Natural killer cell (primary cell): ENCODE data around the gene L3MBTL4. TPM values are rescaled to one million over a fixed set of nuclear protein-coding genes. Genes with fewer than 3 reads are reported as not detected.

Experiments
- ATAC-seq, 3 donors: fragments of 150-1000 bp in 2 of 3; fragments of 200-7000 bp in 1 of 3; cut with Tn5 transposase; 1 replicate in 1 of 3; 2 replicates in 2 of 3; pipeline ENCODE4 v1.10.0; 2021; ENCODE audit warnings: mild to moderate bottlenecking in 2 of 3, moderate library complexity in 2 of 3
- DNase-seq, 2 donors: peaks; one replicate each; pipeline versions ENCODE4 v3.0.0 to v3.0.0-alpha.2; 2013 to 2021; ENCODE audit warnings: mixed read lengths in 1 of 2
- H3K27ac ChIP-seq: one replicate; pipeline ENCODE4 v1.5.1; 2013; ENCODE audit warnings: mild to moderate bottlenecking, low read length
- H3K27me3 ChIP-seq: one replicate; pipeline ENCODE4 v1.6.1; 2013; ENCODE audit warnings: low read length; ENCODE audit not compliant: control insufficient read depth, insufficient read depth
- H3K36me3 ChIP-seq: one replicate; pipeline ENCODE4 v1.6.1; 2013; ENCODE audit warnings: low read length; ENCODE audit not compliant: control insufficient read depth, insufficient read depth
- H3K4me1 ChIP-seq: one replicate; pipeline ENCODE4 v1.6.1; 2013; ENCODE audit warnings: low read length; ENCODE audit not compliant: control insufficient read depth, insufficient read depth
- H3K4me3 ChIP-seq: one replicate; pipeline ENCODE4 v1.5.1; 2013; ENCODE audit warnings: low read length
- H3K9me3 ChIP-seq: one replicate; pipeline ENCODE4 v1.6.1; 2013; ENCODE audit warnings: low read length; ENCODE audit not compliant: control insufficient read depth, insufficient read depth
- H3K27ac Mint-ChIP-seq, 2 donors: one replicate each; pipeline ENCODE4 v1.8.0; 2022; ENCODE audit warnings: mild to moderate bottlenecking in 2 of 2, mixed read lengths in 2 of 2, moderate library complexity in 1 of 2
- H3K27me3 Mint-ChIP-seq, 2 donors: one replicate each; pipeline ENCODE4 v1.8.0; 2022; ENCODE audit warnings: low read depth in 2 of 2, mixed read lengths in 2 of 2
- H3K36me3 Mint-ChIP-seq: one replicate; pipeline ENCODE4 v1.8.0; 2022; ENCODE audit warnings: mixed read lengths
- H3K4me1 Mint-ChIP-seq, 2 donors: one replicate each; pipeline ENCODE4 v1.8.0; 2022; ENCODE audit warnings: mixed read lengths in 2 of 2
- H3K4me3 Mint-ChIP-seq: one replicate; pipeline ENCODE4 v1.8.0; 2022; ENCODE audit warnings: mild to moderate bottlenecking, moderate library complexity, mixed read lengths
- H3K9me3 Mint-ChIP-seq, 2 donors: one replicate each; pipeline ENCODE4 v1.8.0; 2022; ENCODE audit warnings: mixed read lengths in 2 of 2
- WGBS: methylation state at CpG from one replicate; pipeline ENCODE4 v1.1.7; 2013; ENCODE audit warnings: missing lambda C conversion rate; ENCODE audit not compliant: insufficient coverage; 5-methylcytosine and 5-hydroxymethylcytosine counted together
- intact Hi-C: fragments of 100-400 bp; cut with micrococcal nuclease; formaldehyde crosslinking; loops from one replicate; pipeline ENCODE4 v1.14.2; 2022
- total RNA-seq, 4 donors: library from RNA; stranded (reverse); fragments of 120-200 nt in 1 of 4; gene quantifications; one replicate each; pipeline versions ENCODE4 v1.2.3 to v1.2.4, GENCODE V29; 2013 to 2022
- TF ChIP-seq, protein P1 (sequence below): fragments of 200-600 bp; IDR thresholded peaks from one replicate; pipeline ENCODE4 v1.8.0; 2022; ENCODE audit warnings: antibody characterized with exemption

The L3MBTL4 gene
- total RNA-seq, 3 donors from 2014 or later (not counting 1 experiment from before 2014, with no cell fraction given): 27.9 to 34.2 (median 30.0) TPM

DNA sequence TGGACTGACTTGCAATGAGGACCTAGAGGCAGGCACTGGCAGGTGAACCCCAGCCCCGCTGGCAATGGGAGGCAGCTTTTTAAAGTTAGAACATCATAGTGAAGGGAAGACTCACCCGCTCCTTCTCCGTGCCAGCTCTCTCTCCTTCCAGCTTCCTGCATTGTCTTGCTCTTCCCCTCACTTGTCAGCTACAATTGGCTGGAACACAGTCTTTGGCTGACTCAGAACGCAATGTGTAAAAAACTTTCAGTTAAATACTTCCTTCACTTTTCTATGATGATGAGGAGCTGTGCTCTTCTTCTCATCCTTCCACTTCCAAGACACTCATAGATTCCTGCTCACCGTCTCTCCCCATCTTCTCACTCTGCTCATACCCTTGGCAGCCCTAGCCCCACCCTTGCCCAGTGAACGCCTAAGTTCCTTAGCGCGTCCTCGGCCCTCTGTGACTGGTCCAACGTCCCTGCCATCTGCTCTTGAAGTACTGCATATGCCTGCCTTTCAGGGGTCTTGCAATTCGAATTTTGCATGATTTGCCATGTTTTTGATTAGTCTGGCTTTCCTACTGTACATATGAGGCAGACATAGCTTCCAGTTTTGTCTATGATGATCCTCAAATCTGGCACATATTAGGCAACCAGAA, 401.4 kb downstream of the L3MBTL4 start:
- H3K4me1 Mint-ChIP-seq: no peaks in the 10 kb centered on the region
- TF ChIP-seq, protein P1, sequence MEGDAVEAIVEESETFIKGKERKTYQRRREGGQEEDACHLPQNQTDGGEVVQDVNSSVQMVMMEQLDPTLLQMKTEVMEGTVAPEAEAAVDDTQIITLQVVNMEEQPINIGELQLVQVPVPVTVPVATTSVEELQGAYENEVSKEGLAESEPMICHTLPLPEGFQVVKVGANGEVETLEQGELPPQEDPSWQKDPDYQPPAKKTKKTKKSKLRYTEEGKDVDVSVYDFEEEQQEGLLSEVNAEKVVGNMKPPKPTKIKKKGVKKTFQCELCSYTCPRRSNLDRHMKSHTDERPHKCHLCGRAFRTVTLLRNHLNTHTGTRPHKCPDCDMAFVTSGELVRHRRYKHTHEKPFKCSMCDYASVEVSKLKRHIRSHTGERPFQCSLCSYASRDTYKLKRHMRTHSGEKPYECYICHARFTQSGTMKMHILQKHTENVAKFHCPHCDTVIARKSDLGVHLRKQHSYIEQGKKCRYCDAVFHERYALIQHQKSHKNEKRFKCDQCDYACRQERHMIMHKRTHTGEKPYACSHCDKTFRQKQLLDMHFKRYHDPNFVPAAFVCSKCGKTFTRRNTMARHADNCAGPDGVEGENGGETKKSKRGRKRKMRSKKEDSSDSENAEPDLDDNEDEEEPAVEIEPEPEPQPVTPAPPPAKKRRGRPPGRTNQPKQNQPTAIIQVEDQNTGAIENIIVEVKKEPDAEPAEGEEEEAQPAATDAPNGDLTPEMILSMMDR: no peak
- H3K4me3 Mint-ChIP-seq: no peak overlapping the region
- intact Hi-C loops: no loop called here
- DNase-seq (no peak), ATAC-seq (no peak)
- Histone ChIP-seq H3K4me1 (no peaks in the 10 kb centered on the region), H3K9me3 (no peaks in the 10 kb centered on the region), H3K27ac (no peak overlapping the region), H3K36me3 (no peaks in the 10 kb centered on the region), H3K27me3 (no peaks in the 10 kb centered on the region), H3K4me3 (no peak overlapping the region)
- WGBS: 91% methylated on average over 11 of the region's 11 CpGs
- no peaks in the 10 kb centered on the region for H3K36me3 Mint-ChIP-seq
- H3K27ac Mint-ChIP-seq: no peak overlapping the region
- no peaks in the 10 kb centered on the region for H3K27me3 Mint-ChIP-seq
- H3K9me3 Mint-ChIP-seq: no peaks in the 10 kb centered on the region

DNA sequence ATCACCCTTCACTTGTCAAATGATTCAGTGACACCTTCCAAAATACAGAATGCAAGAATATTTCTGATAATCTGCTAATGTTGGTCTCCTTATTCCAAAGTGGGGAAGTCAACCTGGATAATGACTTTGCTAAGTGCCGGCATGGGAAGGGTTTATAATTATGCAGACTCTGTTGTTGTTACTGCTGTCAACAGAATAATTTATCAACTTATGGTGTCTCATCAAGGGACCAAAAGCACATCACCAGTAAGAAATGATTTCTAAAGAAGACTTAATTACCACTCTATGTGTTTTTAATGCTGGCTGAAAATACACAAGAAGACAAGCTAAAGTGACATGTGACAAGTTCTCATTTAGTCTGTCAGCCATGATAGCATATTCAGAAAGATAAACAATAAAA, 403.8 kb downstream of the L3MBTL4 start:
- H3K4me3 Mint-ChIP-seq: no peak overlapping the region
- DNase-seq: no peak
- no peaks in the 10 kb centered on the region for H3K36me3 Mint-ChIP-seq
- no peaks in the 10 kb centered on the region for H3K4me1 Mint-ChIP-seq
- TF ChIP-seq, protein P1: no peak
- H3K9me3 Mint-ChIP-seq: no peaks in the 10 kb centered on the region
- no peak overlapping the region for H3K27ac Mint-ChIP-seq
- Histone ChIP-seq H3K27ac (no peak overlapping the region), H3K27me3 (no peaks in the 10 kb centered on the region), H3K9me3 (no peaks in the 10 kb centered on the region), H3K4me1 (no peaks in the 10 kb centered on the region), H3K36me3 (no peaks in the 10 kb centered on the region), H3K4me3 (no peak overlapping the region)
- ATAC-seq: no peak
- intact Hi-C loops: no loop called here
- WGBS: 100% methylated on average over 1 of the region's 1 CpG
- H3K27me3 Mint-ChIP-seq: no peaks in the 10 kb centered on the region

DNA sequence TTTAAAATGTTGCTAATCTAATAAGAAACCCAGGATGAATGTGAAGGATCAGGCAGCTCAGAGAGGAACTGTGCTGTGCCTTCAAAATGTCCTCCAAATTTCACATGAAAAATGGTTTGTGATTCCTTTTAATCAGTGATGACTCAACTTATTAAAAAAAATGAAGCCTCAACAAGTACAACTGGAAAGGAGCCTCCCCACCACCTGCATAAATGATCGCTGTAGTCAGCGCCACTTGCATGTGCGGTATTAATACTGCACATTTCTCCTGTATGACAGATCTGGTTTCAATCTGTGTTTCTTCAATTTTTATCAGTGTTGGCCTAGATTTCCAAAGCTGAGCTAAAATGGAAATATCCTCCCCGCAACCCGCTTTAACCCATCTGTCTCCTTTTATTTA, 404.4 kb downstream of the L3MBTL4 start:
- no peak for ATAC-seq
- no peak overlapping the region for H3K27ac Mint-ChIP-seq
- intact Hi-C loops: no loop called here
- no peak for DNase-seq
- H3K36me3 Mint-ChIP-seq: no peaks in the 10 kb centered on the region
- no peaks in the 10 kb centered on the region for H3K4me1 ChIP-seq
- no peak overlapping the region for H3K4me3 Mint-ChIP-seq
- WGBS: 100% methylated on average over 3 of the region's 5 CpGs
- no peaks in the 10 kb centered on the region for H3K9me3 ChIP-seq
- H3K27ac ChIP-seq: no peak overlapping the region
- H3K4me3 ChIP-seq: no peak overlapping the region
- H3K4me1 Mint-ChIP-seq: no peaks in the 10 kb centered on the region
- H3K9me3 Mint-ChIP-seq: no peaks in the 10 kb centered on the region
- H3K27me3 ChIP-seq: no peaks in the 10 kb centered on the region
- TF ChIP-seq, protein P1: no peak
- no peaks in the 10 kb centered on the region for H3K36me3 ChIP-seq
- no peaks in the 10 kb centered on the region for H3K27me3 Mint-ChIP-seq

DNA sequence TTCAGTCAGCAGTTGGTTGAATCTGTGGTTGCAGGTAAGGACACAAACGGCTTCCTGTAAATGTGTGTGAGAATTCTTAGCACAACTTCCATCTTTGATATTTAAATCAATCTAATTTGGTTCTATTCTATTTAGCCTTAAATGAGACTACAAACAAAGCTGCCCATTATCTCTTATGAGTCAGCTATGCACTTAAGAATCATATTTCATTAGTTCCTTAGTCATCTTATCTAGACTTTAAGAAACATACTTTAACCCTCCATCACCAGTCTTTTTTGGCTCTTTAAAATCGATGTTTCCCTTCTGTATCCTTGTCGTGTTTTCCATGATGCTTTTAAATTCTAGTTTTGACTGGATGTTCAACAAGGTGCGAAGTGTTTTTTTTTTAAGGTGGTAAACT, 405.0 kb downstream of the L3MBTL4 start:
- Mint-ChIP-seq H3K4me1 (no peaks in the 10 kb centered on the region), H3K27me3 (no peaks in the 10 kb centered on the region), H3K36me3 (no peaks in the 10 kb centered on the region), H3K9me3 (no peaks in the 10 kb centered on the region), H3K4me3 (no peak overlapping the region), H3K27ac (no peak overlapping the region)
- no peak overlapping the region for H3K4me3 ChIP-seq
- no peaks in the 10 kb centered on the region for H3K4me1 ChIP-seq
- DNase-seq (no peak), ATAC-seq (no peak)
- H3K27ac ChIP-seq: no peak overlapping the region
- 100% methylated on average over 1 of the region's 4 CpGs for WGBS
- no peaks in the 10 kb centered on the region for H3K27me3 ChIP-seq
- intact Hi-C loops: no loop called here
- H3K9me3 ChIP-seq: no peaks in the 10 kb centered on the region
- no peaks in the 10 kb centered on the region for H3K36me3 ChIP-seq
- TF ChIP-seq, protein P1: no peak
